Measurements from ENCODE around the gene LDLR.
"Not testable (repeated sequence)": the region's sequence is repeated elsewhere in the genome, so short reads cannot be mapped to it uniquely, and the experiment has no call there.

Gene LDLR

DNA sequence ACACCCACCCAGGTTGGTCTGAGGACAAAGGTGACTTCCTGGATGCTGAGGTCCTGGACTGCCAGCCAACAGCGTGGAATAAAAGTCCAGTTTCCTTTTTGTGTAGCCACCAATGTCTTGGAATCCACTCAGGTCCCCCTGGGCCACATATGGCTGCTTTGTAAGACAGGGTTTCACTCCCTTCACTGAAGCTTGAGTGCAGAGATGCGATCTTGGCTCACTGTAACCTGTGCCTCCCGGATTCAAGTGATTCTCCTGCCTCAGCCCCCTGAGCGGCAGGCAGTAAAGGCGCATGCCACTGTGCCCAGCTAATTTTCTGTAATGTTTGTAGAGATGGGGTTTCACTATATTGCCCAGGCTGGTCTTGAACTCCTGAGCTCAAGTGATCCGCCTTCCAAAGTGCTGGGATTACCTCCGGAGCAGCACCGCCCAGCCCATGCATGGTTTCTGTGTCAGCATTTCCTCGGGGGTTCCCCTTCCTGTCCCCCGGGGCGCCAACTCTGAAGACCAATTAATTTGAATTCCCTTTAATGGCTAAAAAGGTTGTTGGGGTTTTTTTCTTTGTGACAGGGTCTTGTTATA, 90.5 kb downstream of the LDLR start:
- Histone ChIP-seq H3K9me3 (replicated peaks in 1 of 2; ENCODE audit: control insufficient read depth in 2 of 2, insufficient read depth in 1 of 2, low read depth in 1 of 2, low read length in 2 of 2) (peaks cover 0 to 8% of the 10 kb centered on the region in 2 donors), H3K23ac (ENCODE audit: low read depth, low read length, poor library complexity) (no peak overlapping the region), H3K4me2 (ENCODE audit: insufficient read depth, low read length, poor library complexity, severe bottlenecking) (no peak overlapping the region), H3K9ac (ENCODE audit: low read depth, low read length, poor library complexity) (no peak overlapping the region), H4K8ac (ENCODE audit: low read depth, low read length) (no peak overlapping the region), H4K91ac (ENCODE audit: low read depth, low read length, poor library complexity) (no peak overlapping the region), H3K27ac (replicated peaks; ENCODE audit: low read length) (no peak overlapping the region), H3K14ac (ENCODE audit: low read length) (no peak overlapping the region), H3K4ac (ENCODE audit: low read length) (no peak overlapping the region), H2BK15ac (ENCODE audit: low read length) (no peak overlapping the region), H3K4me1 (ENCODE audit: control insufficient read depth in 2 of 2, insufficient read depth in 1 of 2, low read depth in 1 of 2, low read length in 2 of 2) (no peaks in the 10 kb centered on the region), H3K4me3 (ENCODE audit: low read length in 2 of 2) (no peak overlapping the region), H3K27me3 (ENCODE audit: control insufficient read depth in 3 of 3, insufficient read depth in 3 of 3, low read depth in 1 of 3, low read length in 3 of 3) (no peaks in the 10 kb centered on the region), H2BK5ac (ENCODE audit: low read length) (peak overlapping the region; percentile 53), H2AFZ (ENCODE audit: low read length) (no peak overlapping the region), H2BK12ac (ENCODE audit: low read length) (no peak overlapping the region), H3K79me1 (ENCODE audit: low read depth, low read length) (peaks cover 2% of the 10 kb centered on the region), H2AK5ac (ENCODE audit: low read depth, low read length) (no peak overlapping the region), H3K36me3 (replicated peaks in 1 of 2; ENCODE audit: control insufficient read depth in 2 of 2, insufficient read depth in 2 of 2, low read length in 2 of 2) (peaks cover 11 to 48% of the 10 kb centered on the region in 2 donors), H3K18ac (ENCODE audit: low read length) (no peak overlapping the region), H2BK120ac (ENCODE audit: low read depth, low read length) (no peak overlapping the region)
- WGBS, 2 donors (ENCODE audit: extremely low coverage in 2 of 2, insufficient read length in 2 of 2, insufficient replicate concordance in 1 of 2): no CpG with 5 or more reads among the region's 11 CpGs
- no peak for DNase-seq (ENCODE audit: low spot score)

GRCh38 chr19:11180346-11180745, 91.1 kb downstream of the LDLR start:
- Histone ChIP-seq H3K27ac (replicated peaks; ENCODE audit: low read length) (no peak overlapping the region), H2AFZ (ENCODE audit: low read length) (no peak overlapping the region), H3K79me1 (ENCODE audit: low read depth, low read length) (peaks cover 2% of the 10 kb centered on the region), H3K4me2 (ENCODE audit: insufficient read depth, low read length, poor library complexity, severe bottlenecking) (no peak overlapping the region), H2AK5ac (ENCODE audit: low read depth, low read length) (no peak overlapping the region), H4K91ac (ENCODE audit: low read depth, low read length, poor library complexity) (no peak overlapping the region), H3K27me3 (ENCODE audit: control insufficient read depth in 3 of 3, insufficient read depth in 3 of 3, low read depth in 1 of 3, low read length in 3 of 3) (no peaks in the 10 kb centered on the region), H3K4me3 (ENCODE audit: low read length in 2 of 2) (no peak overlapping the region), H2BK12ac (ENCODE audit: low read length) (no peak overlapping the region), H3K36me3 (replicated peaks in 1 of 2; ENCODE audit: control insufficient read depth in 2 of 2, insufficient read depth in 2 of 2, low read length in 2 of 2) (peaks cover 11 to 46% of the 10 kb centered on the region in 2 donors), H3K4ac (ENCODE audit: low read length) (no peak overlapping the region), H3K18ac (ENCODE audit: low read length) (no peak overlapping the region), H3K23ac (ENCODE audit: low read depth, low read length, poor library complexity) (no peak overlapping the region), H2BK5ac (ENCODE audit: low read length) (no peak overlapping the region), H3K14ac (ENCODE audit: low read length) (no peak overlapping the region), H2BK120ac (ENCODE audit: low read depth, low read length) (no peak overlapping the region), H4K8ac (ENCODE audit: low read depth, low read length) (no peak overlapping the region), H3K4me1 (ENCODE audit: control insufficient read depth in 2 of 2, insufficient read depth in 1 of 2, low read depth in 1 of 2, low read length in 2 of 2) (no peaks in the 10 kb centered on the region), H3K9ac (ENCODE audit: low read depth, low read length, poor library complexity) (no peak overlapping the region), H3K9me3 (replicated peaks in 1 of 2; ENCODE audit: control insufficient read depth in 2 of 2, insufficient read depth in 1 of 2, low read depth in 1 of 2, low read length in 2 of 2) (peaks cover 0 to 8% of the 10 kb centered on the region in 2 donors), H2BK15ac (ENCODE audit: low read length) (no peak overlapping the region)
- WGBS, 2 donors (ENCODE audit: extremely low coverage in 2 of 2, insufficient read length in 2 of 2, insufficient replicate concordance in 1 of 2): no CpG with 5 or more reads among the region's 8 CpGs
- no peak for DNase-seq (ENCODE audit: low spot score)

- not testable (repeated sequence) for H3K27ac ChIP-seq (replicated peaks; ENCODE audit: low read length); H3K4me3 ChIP-seq (ENCODE audit: low read length in 2 of 2); H3K27me3 ChIP-seq (ENCODE audit: control insufficient read depth in 3 of 3, insufficient read depth in 3 of 3, low read depth in 1 of 3, low read length in 3 of 3); H4K91ac ChIP-seq (ENCODE audit: low read depth, low read length, poor library complexity); H3K9me3 ChIP-seq (replicated peaks in 1 of 2; ENCODE audit: control insufficient read depth in 2 of 2, insufficient read depth in 1 of 2, low read depth in 1 of 2, low read length in 2 of 2); H2BK5ac ChIP-seq (ENCODE audit: low read length); H4K8ac ChIP-seq (ENCODE audit: low read depth, low read length); H2BK120ac ChIP-seq (ENCODE audit: low read depth, low read length); H2AK5ac ChIP-seq (ENCODE audit: low read depth, low read length); H3K4me2 ChIP-seq (ENCODE audit: insufficient read depth, low read length, poor library complexity, severe bottlenecking); H3K9ac ChIP-seq (ENCODE audit: low read depth, low read length, poor library complexity); DNase-seq (ENCODE audit: low spot score); H3K4ac ChIP-seq (ENCODE audit: low read length); H2AFZ ChIP-seq (ENCODE audit: low read length); H3K14ac ChIP-seq (ENCODE audit: low read length); H2BK12ac ChIP-seq (ENCODE audit: low read length); H3K18ac ChIP-seq (ENCODE audit: low read length); H3K79me1 ChIP-seq (ENCODE audit: low read depth, low read length); H2BK15ac ChIP-seq (ENCODE audit: low read length); H3K23ac ChIP-seq (ENCODE audit: low read depth, low read length, poor library complexity); H3K4me1 ChIP-seq (ENCODE audit: control insufficient read depth in 2 of 2, insufficient read depth in 1 of 2, low read depth in 1 of 2, low read length in 2 of 2)
- no CpG with 5 or more reads among the region's 8 CpGs for WGBS, 2 donors (ENCODE audit: extremely low coverage in 2 of 2, insufficient read length in 2 of 2, insufficient replicate concordance in 1 of 2)
- peaks cover 10 to 40% of the 10 kb centered on the region in 2 donors for H3K36me3 ChIP-seq (replicated peaks in 1 of 2; ENCODE audit: control insufficient read depth in 2 of 2, insufficient read depth in 2 of 2, low read length in 2 of 2)
These were observed 91.7 kb downstream of the LDLR start for GRCh38 chr19:11180975-11181374.

- WGBS, 2 donors (ENCODE audit: extremely low coverage in 2 of 2, insufficient read length in 2 of 2, insufficient replicate concordance in 1 of 2): no CpG with 5 or more reads among the region's 4 CpGs
- Histone ChIP-seq H3K79me1 (ENCODE audit: low read depth, low read length) (peaks cover 2% of the 10 kb centered on the region), H2AK5ac (ENCODE audit: low read depth, low read length) (no peak overlapping the region), H2BK5ac (ENCODE audit: low read length) (no peak overlapping the region), H3K4ac (ENCODE audit: low read length) (no peak overlapping the region), H2BK120ac (ENCODE audit: low read depth, low read length) (no peak overlapping the region), H3K27me3 (ENCODE audit: control insufficient read depth in 3 of 3, insufficient read depth in 3 of 3, low read depth in 1 of 3, low read length in 3 of 3) (no peaks in the 10 kb centered on the region), H2BK15ac (ENCODE audit: low read length) (no peak overlapping the region), H3K4me3 (ENCODE audit: low read length in 2 of 2) (no peak overlapping the region), H3K18ac (ENCODE audit: low read length) (no peak overlapping the region), H4K8ac (ENCODE audit: low read depth, low read length) (no peak overlapping the region), H2BK12ac (ENCODE audit: low read length) (no peak overlapping the region), H3K23ac (ENCODE audit: low read depth, low read length, poor library complexity) (no peak overlapping the region), H3K9ac (ENCODE audit: low read depth, low read length, poor library complexity) (no peak overlapping the region), H3K4me2 (ENCODE audit: insufficient read depth, low read length, poor library complexity, severe bottlenecking) (no peak overlapping the region), H4K91ac (ENCODE audit: low read depth, low read length, poor library complexity) (no peak overlapping the region), H3K4me1 (ENCODE audit: control insufficient read depth in 2 of 2, insufficient read depth in 1 of 2, low read depth in 1 of 2, low read length in 2 of 2) (no peaks in the 10 kb centered on the region), H2AFZ (ENCODE audit: low read length) (no peak overlapping the region), H3K27ac (replicated peaks; ENCODE audit: low read length) (no peak overlapping the region), H3K14ac (ENCODE audit: low read length) (no peak overlapping the region), H3K36me3 (replicated peaks in 1 of 2; ENCODE audit: control insufficient read depth in 2 of 2, insufficient read depth in 2 of 2, low read length in 2 of 2) (peaks cover 6 to 37% of the 10 kb centered on the region in 2 donors), H3K9me3 (replicated peaks in 1 of 2; ENCODE audit: control insufficient read depth in 2 of 2, insufficient read depth in 1 of 2, low read depth in 1 of 2, low read length in 2 of 2) (peaks cover 0 to 8% of the 10 kb centered on the region in 2 donors)
- no peak for DNase-seq (ENCODE audit: low spot score)
These were observed 92.2 kb downstream of the LDLR start for GRCh38 chr19:11181488-11181887.
